GOT3 (cell line): ENCODE results near the gene BBOX1.
"Not testable (repeated sequence)": the region's sequence is repeated elsewhere in the genome, so short reads cannot be mapped to it uniquely, and the experiment has no call there.

Experiments used
- DNase-seq: peaks from one replicate; lab custom pipeline; 2025; ENCODE audit warnings: mixed read lengths; lab: John Stamatoyannopoulos, UW

Gene BBOX1

GRCh38 chr11:27040302-27041115 lies at the start of gene BBOX1:
BBOX1 (plus strand) TSS chr11:27040815; CDS start chr11:27055431, 14,616 bp downstream.
- no peak for DNase-seq

GRCh38 chr11:26992031-26992541 lies 48.5 kb upstream of the BBOX1 start:
- no peak for DNase-seq

GRCh38 chr11:26993965-26994457 lies 46.6 kb upstream of the BBOX1 start, which contains the start of gene FIBIN:
FIBIN (plus strand) TSS chr11:26994112; CDS start chr11:26994527, 415 bp downstream.
- peak; percentile 9 for DNase-seq

GRCh38 chr11:26994631-26995095 lies 46.0 kb upstream of the BBOX1 start:
- no peak for DNase-seq

- no peak for DNase-seq
Observed at GRCh38 chr11:26995701-26996460, 44.7 kb upstream of the BBOX1 start.

- DNase-seq: no peak
Observed at GRCh38 chr11:26997378-26997777, 43.2 kb upstream of the BBOX1 start.

- not testable (repeated sequence) for DNase-seq
Observed at GRCh38 chr11:27001136-27001730, 39.4 kb upstream of the BBOX1 start.

GRCh38 chr11:27002431-27002830 lies 38.2 kb upstream of the BBOX1 start:
- DNase-seq: no peak

GRCh38 chr11:27002838-27003237 lies 37.8 kb upstream of the BBOX1 start:
- no peak for DNase-seq

GRCh38 chr11:27004103-27004502 lies 36.5 kb upstream of the BBOX1 start:
- no peak for DNase-seq

GRCh38 chr11:27008811-27009535 lies 31.6 kb upstream of the BBOX1 start:
- DNase-seq: no peak

- DNase-seq: no peak
Observed at GRCh38 chr11:27011560-27012233, 28.9 kb upstream of the BBOX1 start.

- DNase-seq: no peak
Observed at GRCh38 chr11:27012234-27012921, 28.2 kb upstream of the BBOX1 start.

- DNase-seq: no peak
Observed at GRCh38 chr11:27013781-27014361, 26.7 kb upstream of the BBOX1 start.

- no peak for DNase-seq
Observed at GRCh38 chr11:27018902-27019529, 21.6 kb upstream of the BBOX1 start.

GRCh38 chr11:27020751-27021150 lies 19.9 kb upstream of the BBOX1 start:
- no peak for DNase-seq

GRCh38 chr11:27022659-27023251 lies 17.9 kb upstream of the BBOX1 start:
- no peak for DNase-seq

- DNase-seq: no peak
Observed at GRCh38 chr11:27024865-27025264, 15.8 kb upstream of the BBOX1 start.
